HG02870 (cell line): ENCODE measurements around the gene HERC5.
"Not testable (repeated sequence)": the region's sequence is repeated elsewhere in the genome, so short reads cannot be mapped to it uniquely, and the experiment has no call there.

ENCODE experiments used
- ATAC-seq: cut with Tn5 transposase; IDR thresholded peaks from one replicate; pipeline ENCODE4 v1.9.1; 2021; ENCODE audit warnings: mild to moderate bottlenecking, moderate library complexity; ENCODE audit not compliant: unreplicated experiment

HERC5 gene

DNA sequence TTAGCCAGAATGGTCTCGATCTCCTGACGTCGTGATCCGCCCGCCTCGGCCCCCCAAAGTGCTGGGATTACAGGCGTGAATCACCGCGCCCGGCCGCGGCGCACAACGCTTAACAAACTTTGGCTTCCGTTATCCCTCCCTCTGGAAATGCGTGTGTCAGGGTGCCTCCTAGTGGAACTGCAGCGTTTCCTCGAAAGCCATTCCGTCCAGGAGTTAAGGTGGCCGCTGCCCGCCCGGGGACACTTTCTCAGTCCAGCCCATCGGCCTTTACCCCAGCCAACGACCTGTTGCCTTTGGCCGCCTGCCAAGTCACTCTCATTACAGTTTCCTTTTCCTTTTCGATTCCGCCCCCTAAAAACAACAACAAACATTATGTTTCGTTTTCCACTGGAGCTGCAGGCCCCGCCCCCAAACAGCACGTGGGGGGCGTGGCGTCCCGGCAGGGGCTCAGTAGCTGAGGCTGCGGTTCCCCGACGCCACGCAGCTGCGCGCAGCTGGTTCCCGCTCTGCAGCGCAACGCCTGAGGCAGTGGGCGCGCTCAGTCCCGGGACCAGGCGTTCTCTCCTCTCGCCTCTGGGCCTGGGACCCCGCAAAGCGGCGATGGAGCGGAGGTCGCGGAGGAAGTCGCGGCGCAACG lies at the start of gene HERC5:
Gene HERC5 (plus strand): TSS at position 450 of the 637 bp plus-strand sequence. CDS start 151 bp downstream, at position 601.
- peak; percentile 95 for ATAC-seq

DNA sequence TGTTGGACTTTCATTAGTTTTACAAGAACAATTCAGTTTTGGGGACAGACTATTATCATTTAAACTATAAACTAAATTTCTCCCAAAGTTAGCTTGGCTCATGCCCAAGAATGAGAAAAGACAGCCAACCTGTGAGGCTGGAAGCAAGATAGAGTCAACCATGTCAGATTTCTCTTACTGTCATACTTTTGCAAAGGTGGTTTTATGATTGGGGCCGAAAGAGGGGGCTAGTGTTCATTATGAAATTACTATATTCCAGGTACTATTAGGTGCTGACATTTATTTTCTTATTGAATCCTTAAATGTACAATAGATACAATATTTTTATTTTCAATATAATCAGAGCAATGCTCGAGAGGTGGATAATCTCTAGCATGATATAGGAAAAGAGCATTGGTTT lies 47.7 kb upstream of the HERC5 start:
- ATAC-seq = no peak

- ATAC-seq = no peak
These were observed 47.1 kb upstream of the HERC5 start for GRCh38 chr4:88409789-88410188.

DNA sequence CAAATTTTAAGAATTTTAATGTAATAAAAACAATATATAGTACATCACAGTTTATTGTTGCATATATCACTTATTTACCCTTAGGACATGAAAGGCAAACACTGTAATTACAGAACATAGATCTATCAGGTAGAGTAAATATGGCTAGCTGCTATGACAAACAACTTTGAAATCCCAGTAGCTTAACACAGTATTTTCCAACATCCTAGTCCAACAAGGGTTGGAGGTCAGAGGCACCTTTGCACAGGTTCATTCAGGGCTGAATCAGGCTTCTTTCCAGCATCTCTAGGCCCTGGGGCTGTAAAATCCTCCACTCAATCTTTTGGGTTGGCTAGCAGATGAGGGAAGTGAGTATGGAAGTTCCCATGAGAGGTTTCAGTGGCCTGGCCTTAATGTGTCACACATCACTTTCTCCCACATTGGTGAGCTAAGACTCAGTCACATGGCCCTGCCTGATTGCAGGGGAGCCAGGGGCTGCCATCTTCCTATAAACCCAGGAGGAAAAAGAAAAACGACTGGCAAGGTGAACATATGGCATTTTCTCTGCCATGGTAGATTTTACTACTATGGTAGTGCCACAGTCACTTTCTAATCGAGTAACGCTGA lies 45.3 kb upstream of the HERC5 start:
- peak; percentile 77 for ATAC-seq

DNA sequence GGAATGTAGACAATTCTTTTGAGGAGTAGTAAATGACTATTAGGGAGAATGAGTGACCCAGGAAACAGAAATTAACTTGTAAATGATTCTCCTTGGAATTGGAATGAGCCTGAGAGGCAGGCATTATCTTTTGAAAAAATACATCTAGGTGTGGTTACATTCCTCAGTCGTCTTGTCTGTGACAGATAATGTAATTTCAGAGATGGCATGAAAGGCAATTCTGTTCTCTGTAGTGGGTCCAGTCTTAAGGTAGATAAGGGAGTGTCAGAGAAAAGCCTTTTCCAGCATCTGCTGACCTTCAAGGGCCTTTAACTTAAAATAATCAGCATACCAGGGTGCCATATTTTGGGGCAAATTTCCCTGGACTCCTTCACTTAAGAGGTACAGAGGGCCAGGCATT lies 43.1 kb upstream of the HERC5 start:
- ATAC-seq = no peak

DNA sequence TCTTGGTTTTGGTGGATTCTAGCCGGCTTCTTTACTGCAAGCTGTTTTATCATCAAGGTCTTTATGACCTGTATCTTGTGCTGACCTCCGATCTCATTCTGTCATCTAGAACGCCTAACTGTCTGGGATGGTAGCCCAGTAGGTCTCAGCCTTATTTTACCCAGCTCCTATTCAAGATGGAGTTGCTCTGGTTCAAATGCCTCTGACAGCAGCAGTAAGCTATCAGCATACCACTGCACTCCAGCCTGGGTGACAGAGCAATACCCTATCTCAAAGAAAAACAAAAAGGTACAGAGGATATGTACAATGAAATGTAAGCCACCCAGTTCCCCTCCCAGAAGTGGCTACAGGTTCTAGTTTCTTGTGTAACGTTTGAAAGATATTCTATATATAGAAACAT lies 42.2 kb upstream of the HERC5 start:
- no peak for ATAC-seq

DNA sequence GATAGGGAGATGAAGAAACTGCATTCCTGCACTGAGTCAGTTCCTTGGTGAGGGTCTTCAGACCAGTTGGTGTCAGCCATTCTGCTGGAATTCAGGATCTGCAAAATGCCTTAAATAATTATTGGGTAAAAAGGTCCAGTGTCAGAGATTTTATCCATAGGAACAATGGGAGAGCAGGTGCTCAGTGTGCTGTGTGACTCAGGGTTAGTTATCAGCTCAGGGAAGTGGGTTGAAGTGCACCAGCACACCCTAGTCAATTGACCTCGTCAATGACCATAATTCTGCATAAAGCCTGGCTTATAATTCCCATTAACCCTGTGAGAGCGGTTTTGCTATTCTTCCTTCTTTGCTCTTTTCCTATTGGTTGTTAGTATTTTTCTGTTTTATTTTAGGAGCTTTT lies 40.9 kb upstream of the HERC5 start:
- no peak for ATAC-seq

DNA sequence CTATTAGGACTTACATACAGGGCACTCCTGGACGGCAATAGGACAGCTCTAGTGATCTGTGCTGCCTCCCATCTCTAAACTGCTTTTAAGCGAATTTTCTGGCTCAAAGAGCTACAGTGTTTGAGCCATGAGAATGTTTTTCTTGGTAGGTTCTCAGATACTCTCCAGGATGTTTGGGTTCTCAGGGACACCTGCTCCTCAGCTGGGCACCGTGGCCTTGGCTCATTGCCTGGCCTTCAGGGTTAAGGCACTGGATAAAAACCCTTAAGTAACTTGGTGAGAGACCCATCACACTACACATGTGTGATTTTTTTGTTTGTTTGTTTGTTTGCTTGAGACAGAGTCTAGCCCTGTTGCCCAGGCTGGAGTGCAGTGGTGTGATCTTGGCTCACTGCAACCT lies 38.5 kb upstream of the HERC5 start:
- no peak for ATAC-seq

GRCh38 chr4:88419874-88420273 lies 37.0 kb upstream of the HERC5 start:
- peak; percentile 70 for ATAC-seq

GRCh38 chr4:88420844-88421243 lies 36.1 kb upstream of the HERC5 start:
- no peak for ATAC-seq

GRCh38 chr4:88422403-88422802 lies 34.5 kb upstream of the HERC5 start:
- ATAC-seq = no peak

- ATAC-seq = no peak
These were observed 27.5 kb upstream of the HERC5 start for GRCh38 chr4:88429401-88429800.

DNA sequence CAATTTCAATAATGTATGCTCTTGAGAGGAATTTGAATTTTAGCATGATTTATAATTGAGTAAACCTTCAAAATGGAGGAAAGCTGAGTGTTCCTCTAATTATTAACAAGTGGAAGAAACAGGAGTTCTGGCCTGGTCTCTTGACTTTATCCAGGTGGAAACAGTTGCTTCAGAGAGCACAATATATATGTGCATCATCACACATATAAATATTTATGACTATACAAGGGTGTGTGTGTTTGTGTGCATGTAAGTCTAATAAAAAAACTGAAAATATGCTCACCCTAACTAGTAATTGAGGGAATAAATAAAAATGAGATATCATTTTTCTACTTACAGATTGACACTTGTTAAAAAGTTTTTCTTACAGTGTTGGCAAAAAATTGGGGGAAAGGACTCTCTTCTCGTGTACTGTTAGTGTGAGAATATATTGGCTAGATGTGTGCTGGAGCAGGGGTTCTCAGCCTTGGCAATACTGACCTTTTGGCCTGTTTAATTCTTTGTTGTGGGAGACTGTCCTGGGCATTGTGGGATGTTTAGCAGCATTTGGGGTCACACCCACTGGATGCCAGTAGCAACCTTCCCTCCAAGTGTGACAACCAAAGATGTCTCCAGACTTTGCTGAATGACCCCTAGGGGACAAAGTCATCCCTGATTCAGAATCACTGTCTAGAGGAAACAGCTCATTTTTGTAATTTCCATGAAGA lies 20.8 kb upstream of the HERC5 start:
- no peak for ATAC-seq

- not testable (repeated sequence) for ATAC-seq
These were observed 19.0 kb upstream of the HERC5 start for GRCh38 chr4:88437873-88438272.

GRCh38 chr4:88439161-88439760 lies 17.7 kb upstream of the HERC5 start:
- ATAC-seq = no peak

GRCh38 chr4:88440146-88440545 lies 16.8 kb upstream of the HERC5 start:
- no peak for ATAC-seq

DNA sequence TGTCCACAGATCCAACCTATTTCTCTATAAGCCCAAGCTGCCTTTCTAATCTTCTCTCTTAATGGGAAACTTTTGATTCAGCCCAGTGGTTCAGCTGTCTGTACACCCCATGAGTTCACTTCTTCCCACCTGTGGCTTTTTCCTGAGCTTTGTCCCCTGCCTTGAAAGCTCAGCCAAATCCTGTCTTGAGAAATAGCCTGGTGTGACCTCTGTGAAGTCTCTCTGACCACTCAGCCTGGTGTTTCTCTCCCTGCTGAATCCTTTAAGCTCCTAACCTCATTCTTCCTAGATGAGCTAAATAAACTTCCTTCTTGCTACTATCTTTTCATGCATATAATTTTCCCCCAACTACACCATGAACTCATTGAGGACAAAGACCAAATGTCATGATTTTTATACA lies 15.2 kb upstream of the HERC5 start:
- ATAC-seq = no peak

GRCh38 chr4:88442689-88443191 lies 14.2 kb upstream of the HERC5 start:
- no peak for ATAC-seq

DNA sequence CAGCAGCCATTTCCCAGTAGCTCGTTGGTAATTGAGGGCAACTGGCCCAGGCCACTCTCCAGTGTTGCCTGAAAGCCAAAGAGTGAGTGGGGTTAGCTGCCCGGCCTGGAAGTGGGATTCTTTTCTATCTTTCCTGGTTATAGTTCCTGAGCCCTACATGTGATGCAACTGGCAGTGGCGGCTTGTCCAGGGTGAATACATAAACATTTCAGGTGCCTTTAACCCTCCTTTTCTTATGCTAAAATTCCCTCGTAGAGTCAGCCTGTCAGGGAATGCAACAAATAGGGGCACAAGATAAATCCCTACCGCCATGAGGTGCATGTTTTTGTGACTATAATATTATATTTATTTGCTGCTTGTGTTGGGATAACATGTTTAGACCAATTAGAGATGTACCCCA lies 13.4 kb upstream of the HERC5 start:
- no peak for ATAC-seq

GRCh38 chr4:88445252-88445651 lies 11.7 kb upstream of the HERC5 start:
- no peak for ATAC-seq

- no peak for ATAC-seq
These were observed 10.8 kb upstream of the HERC5 start for GRCh38 chr4:88446124-88446523.
